ENCODE results near the gene PRXL2A.

The PRXL2A gene

DNA sequence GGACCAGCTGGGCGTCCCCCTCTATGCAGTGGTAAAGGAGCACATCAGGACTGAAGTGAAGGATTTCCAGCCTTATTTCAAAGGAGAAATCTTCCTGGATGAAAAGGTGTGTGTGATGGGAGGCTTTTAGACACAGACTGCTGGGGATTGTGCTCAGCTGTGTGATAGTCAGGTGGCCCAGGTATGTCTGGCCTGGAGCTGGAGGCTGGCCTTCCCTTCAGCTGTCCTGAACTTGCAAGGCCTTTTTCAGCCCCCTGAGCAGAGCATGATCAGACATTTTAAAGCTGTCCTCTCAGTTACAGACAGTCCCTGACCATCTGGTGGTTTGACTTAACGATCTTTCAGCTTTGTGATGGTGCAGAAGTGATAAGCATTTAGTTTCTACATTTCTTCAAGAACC lies 17.6 kb downstream of the PRXL2A start:
- H3K4me3 ChIP-seq (ENCODE audit: low read depth, low read length) = no peak overlapping the region
- no peak for DNase-seq (ENCODE audit: low read depth, low spot score)
- TF ChIP-seq, protein P1, sequence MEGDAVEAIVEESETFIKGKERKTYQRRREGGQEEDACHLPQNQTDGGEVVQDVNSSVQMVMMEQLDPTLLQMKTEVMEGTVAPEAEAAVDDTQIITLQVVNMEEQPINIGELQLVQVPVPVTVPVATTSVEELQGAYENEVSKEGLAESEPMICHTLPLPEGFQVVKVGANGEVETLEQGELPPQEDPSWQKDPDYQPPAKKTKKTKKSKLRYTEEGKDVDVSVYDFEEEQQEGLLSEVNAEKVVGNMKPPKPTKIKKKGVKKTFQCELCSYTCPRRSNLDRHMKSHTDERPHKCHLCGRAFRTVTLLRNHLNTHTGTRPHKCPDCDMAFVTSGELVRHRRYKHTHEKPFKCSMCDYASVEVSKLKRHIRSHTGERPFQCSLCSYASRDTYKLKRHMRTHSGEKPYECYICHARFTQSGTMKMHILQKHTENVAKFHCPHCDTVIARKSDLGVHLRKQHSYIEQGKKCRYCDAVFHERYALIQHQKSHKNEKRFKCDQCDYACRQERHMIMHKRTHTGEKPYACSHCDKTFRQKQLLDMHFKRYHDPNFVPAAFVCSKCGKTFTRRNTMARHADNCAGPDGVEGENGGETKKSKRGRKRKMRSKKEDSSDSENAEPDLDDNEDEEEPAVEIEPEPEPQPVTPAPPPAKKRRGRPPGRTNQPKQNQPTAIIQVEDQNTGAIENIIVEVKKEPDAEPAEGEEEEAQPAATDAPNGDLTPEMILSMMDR (IDR thresholded peaks at IDR 0.05; ENCODE audit: low read depth, low read length) = no peak
- in situ Hi-C loops (cut with HindIII; ENCODE audit: low sequenced_read_pairs) = no loop called here

DNA sequence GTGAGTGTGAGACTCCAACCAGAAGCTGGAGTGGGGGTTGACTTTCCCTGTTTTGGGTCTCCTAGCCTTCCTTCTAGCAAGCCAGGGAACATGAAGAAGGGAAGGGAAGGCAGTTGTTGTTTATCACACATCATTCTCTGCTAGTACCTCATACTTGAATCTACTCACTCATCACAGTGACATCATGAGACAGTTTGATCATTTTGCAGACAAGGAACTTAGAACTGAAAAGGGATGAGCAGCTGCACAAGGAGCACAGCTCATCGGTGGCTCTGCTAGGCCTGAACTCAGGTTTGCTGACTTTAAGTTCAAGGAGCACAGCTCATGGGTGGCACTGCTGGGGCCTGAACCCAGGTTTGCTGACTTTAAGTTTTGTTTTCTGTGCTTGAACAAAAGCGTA lies 19.2 kb downstream of the PRXL2A start:
- in situ Hi-C loops (cut with HindIII; ENCODE audit: low sequenced_read_pairs) = no loop called here
- no peak overlapping the region for H3K4me3 ChIP-seq (ENCODE audit: low read depth, low read length)
- DNase-seq (ENCODE audit: low read depth, low spot score) = no peak
- TF ChIP-seq, protein P1 (IDR thresholded peaks at IDR 0.05; ENCODE audit: low read depth, low read length) = no peak

DNA sequence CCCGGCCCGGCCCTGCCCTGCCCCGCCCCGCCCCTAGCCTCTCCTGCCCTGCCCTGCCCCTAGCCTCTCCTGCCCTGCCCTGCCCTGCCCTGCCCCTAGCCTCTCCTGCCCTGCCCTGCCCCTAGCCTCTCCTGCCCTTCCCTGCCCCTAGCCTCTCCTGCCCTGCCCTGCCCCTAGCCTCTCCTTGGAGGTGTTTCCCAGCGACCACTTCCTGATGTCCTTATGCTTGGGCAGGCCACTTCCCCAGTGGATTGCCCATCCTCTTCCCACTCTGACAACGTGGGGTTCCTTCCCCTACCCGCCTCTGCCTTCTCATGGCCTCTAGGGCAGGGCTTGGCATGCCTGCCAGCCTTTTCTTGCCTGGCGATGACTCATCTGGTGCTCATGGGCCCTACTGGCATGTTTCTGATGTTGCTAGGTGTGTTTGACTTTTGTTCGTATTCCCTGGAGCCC lies 21.2 kb downstream of the PRXL2A start:
- DNase-seq (ENCODE audit: low read depth, low spot score) = no peak
- TF ChIP-seq, protein P1 (IDR thresholded peaks at IDR 0.05; ENCODE audit: low read depth, low read length) = no peak
- no peak overlapping the region for H3K4me3 ChIP-seq (ENCODE audit: low read depth, low read length)
- in situ Hi-C loops (cut with HindIII; ENCODE audit: low sequenced_read_pairs) = no loop called here

DNA sequence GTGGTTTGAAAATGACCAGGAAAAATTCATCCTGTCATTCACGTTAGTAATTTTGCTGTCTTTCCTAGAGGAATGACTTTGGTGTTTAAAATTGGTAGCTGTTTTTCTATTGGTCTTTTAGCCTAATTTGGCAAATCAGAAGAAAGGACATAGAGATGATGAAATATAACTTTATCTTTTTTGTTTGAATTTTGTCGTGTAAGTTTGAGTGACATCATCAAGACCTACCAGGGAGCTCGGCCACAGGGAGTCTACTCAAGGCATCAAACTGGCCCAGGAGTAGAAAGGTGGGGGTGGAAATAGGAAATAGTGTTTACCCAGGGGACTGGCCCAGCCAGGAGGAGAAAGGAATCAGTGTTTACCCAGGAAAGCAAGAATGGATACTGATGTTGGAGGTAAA lies 24.8 kb downstream of the PRXL2A start:
- in situ Hi-C loops (cut with HindIII; ENCODE audit: low sequenced_read_pairs) = no loop called here
- no peak for DNase-seq (ENCODE audit: low read depth, low spot score)
- no peak overlapping the region for H3K4me3 ChIP-seq (ENCODE audit: low read depth, low read length)
- TF ChIP-seq, protein P1 (IDR thresholded peaks at IDR 0.05; ENCODE audit: low read depth, low read length) = no peak

DNA sequence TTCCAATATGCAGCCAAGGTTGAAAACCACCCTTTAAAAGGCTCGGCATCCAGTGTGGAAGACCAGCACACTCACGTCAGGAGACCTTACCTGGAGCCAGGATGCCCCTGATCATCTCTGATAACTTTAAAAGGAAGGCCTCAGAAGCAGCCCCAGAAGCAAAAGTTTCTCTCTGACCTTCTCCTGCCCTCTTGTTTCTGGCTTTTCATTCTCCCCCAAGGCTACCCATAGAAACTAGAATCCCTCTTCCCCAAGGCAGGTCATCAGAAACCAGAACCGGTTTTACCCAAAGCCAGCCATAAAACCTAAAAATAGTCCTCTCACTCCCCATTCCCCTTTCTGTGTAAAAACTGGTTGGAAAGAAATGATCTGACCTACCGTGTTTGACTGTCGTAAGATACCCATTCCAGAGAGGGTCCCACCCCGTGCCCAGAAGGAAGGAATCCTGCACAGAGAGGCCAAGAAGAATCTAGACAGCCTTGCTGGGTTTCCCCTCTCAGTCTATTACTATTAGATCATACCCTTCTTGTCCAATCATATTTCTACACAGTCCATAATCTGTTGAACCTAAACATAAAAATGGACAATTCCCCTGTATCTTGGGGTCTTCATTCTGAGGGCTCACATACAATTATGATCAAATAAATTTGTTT lies 28.2 kb downstream of the PRXL2A start:
- in situ Hi-C loops (cut with HindIII; ENCODE audit: low sequenced_read_pairs) = no loop called here
- no peak overlapping the region for H3K4me3 ChIP-seq (ENCODE audit: low read depth, low read length)
- DNase-seq (ENCODE audit: low read depth, low spot score) = no peak
- TF ChIP-seq, protein P1 (IDR thresholded peaks at IDR 0.05; ENCODE audit: low read depth, low read length) = no peak

DNA sequence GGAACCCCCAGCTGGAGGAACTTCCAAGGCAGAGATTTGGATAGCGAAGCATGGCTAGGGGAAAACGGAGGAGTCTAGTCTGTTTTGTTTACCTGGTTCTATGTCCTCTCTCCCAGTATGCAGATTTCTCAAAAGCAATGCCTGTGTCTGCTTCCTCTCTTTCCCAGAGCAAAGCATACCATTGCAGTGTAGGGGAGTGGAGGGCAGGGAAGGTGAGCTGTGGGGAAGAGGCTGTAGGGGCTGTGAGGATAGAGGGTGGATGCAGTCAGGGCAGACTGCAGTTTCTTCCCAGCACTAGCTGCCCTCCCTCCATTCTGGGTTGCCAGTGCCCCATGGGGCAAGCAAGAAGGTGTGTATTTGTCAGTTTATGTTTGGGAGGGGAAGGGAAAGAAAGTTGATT lies 28.9 kb downstream of the PRXL2A start:
- in situ Hi-C loops (cut with HindIII; ENCODE audit: low sequenced_read_pairs) = no loop called here
- H3K4me3 ChIP-seq (ENCODE audit: low read depth, low read length) = no peak overlapping the region
- no peak for DNase-seq (ENCODE audit: low read depth, low spot score)
- TF ChIP-seq, protein P1 (IDR thresholded peaks at IDR 0.05; ENCODE audit: low read depth, low read length) = no peak
